Daoy (cell line): Measurements from ENCODE around the gene SSPN. TPM values are rescaled to one million over a fixed set of nuclear protein-coding genes. Genes with fewer than 3 reads are reported as not detected.

Experiments used
- DNase-seq: peaks from one replicate; pipeline ENCODE4 v3.0.0-alpha.2; 2015; ENCODE audit warnings: low read depth
- total RNA-seq: library from RNA; depleted of rRNA; stranded (reverse); fragments of >200 nt; shearing (Covaris generic); gene quantifications from 2 replicates; pipeline ENCODE4 v1.2.3, GENCODE V29; 2014; rRNA removed

Gene SSPN
- total RNA-seq, 1 experiment from 2014 or later: 7.3 TPM

- DNase-seq: no peak
Observed at GRCh38 chr12:26285401-26285800, 90.0 kb downstream of the SSPN start.

- DNase-seq: peak; percentile 84
Observed at GRCh38 chr12:26286186-26286585, 90.8 kb downstream of the SSPN start.

GRCh38 chr12:26287671-26288381, 92.5 kb downstream of the SSPN start:
- peak; percentile 70 for DNase-seq

GRCh38 chr12:26290565-26290964, 95.2 kb downstream of the SSPN start:
- no peak for DNase-seq

- no peak for DNase-seq
Observed at GRCh38 chr12:26292596-26292995, 97.2 kb downstream of the SSPN start.

- no peak for DNase-seq
Observed at GRCh38 chr12:26293612-26294011, 98.2 kb downstream of the SSPN start.

GRCh38 chr12:26295001-26295400, 99.6 kb downstream of the SSPN start:
- DNase-seq: no peak

- no peak for DNase-seq
Observed at GRCh38 chr12:26297396-26298070, 102.2 kb downstream of the SSPN start.

GRCh38 chr12:26298785-26299621, 103.6 kb downstream of the SSPN start:
- peak; percentile 83 for DNase-seq

GRCh38 chr12:26299751-26300150, 104.4 kb downstream of the SSPN start:
- DNase-seq: no peak

Other genes with a start within 250 kb of the SSPN start
- gene RASSF8, start 236.9 kb upstream of the SSPN start, total RNA-seq: 24.9 and 30.9 TPM in 2 replicates
- 25.3 and 29.1 TPM in 2 replicates for gene BHLHE41, start 70.5 kb upstream of the SSPN start, total RNA-seq